CD1c-positive myeloid dendritic cell (primary cell): ENCODE results near the gene SMYD5.

Source experiments
- DNase-seq: peaks from one replicate; pipeline ENCODE4 v3.0.0-alpha.2; 2016; ENCODE audit errors: extremely low spot score

SMYD5 gene

GRCh38 chr2:73238976-73239375, 24.9 kb downstream of the SMYD5 start:
- no peak for DNase-seq

- DNase-seq, result no peak
Observed at GRCh38 chr2:73239776-73240175, 25.7 kb downstream of the SMYD5 start.

GRCh38 chr2:73243884-73244570, 30.0 kb downstream of the SMYD5 start:
- DNase-seq, result no peak

- DNase-seq, result no peak
Observed at GRCh38 chr2:73244580-73244979, 30.5 kb downstream of the SMYD5 start.

GRCh38 chr2:73246850-73247249, 32.8 kb downstream of the SMYD5 start:
- no peak for DNase-seq

- no peak for DNase-seq
Observed at GRCh38 chr2:73249636-73250035, 35.6 kb downstream of the SMYD5 start.

GRCh38 chr2:73250872-73251846, 37.1 kb downstream of the SMYD5 start:
- no peak for DNase-seq

- DNase-seq, result no peak
Observed at GRCh38 chr2:73252238-73253027, 38.4 kb downstream of the SMYD5 start.

- DNase-seq, result peak; percentile 13
Observed at GRCh38 chr2:73253400-73253799, 39.4 kb downstream of the SMYD5 start.

- peak; percentile 64 for DNase-seq
Observed at GRCh38 chr2:73253901-73254300, 39.9 kb downstream of the SMYD5 start.

GRCh38 chr2:73254343-73255006, 40.4 kb downstream of the SMYD5 start:
- no peak for DNase-seq

GRCh38 chr2:73255007-73255644, 41.1 kb downstream of the SMYD5 start:
- no peak for DNase-seq

- no peak for DNase-seq
Observed at GRCh38 chr2:73255907-73256617, 42.0 kb downstream of the SMYD5 start.

GRCh38 chr2:73256618-73256922, 42.5 kb downstream of the SMYD5 start:
- DNase-seq, result no peak

- DNase-seq, result no peak
Observed at GRCh38 chr2:73257021-73257420, 43.0 kb downstream of the SMYD5 start.

- peak; percentile 38 for DNase-seq
Observed at GRCh38 chr2:73257425-73258125, 43.5 kb downstream of the SMYD5 start.

GRCh38 chr2:73258186-73258912, 44.3 kb downstream of the SMYD5 start:
- DNase-seq, result no peak

- DNase-seq, result no peak
Observed at GRCh38 chr2:73258913-73259215, 44.8 kb downstream of the SMYD5 start.

- no peak for DNase-seq
Observed at GRCh38 chr2:73259276-73259675, 45.2 kb downstream of the SMYD5 start.
